Stimulated activated CD8-positive, alpha-beta memory T cell treated with anti-CD3 and anti-CD28 coated beads, Interleukin-15, amount 100 ng/mL, for 24 hours (primary cell): Measurements from ENCODE around the gene SMIM1.

Experiments
- DNase-seq: peaks from one replicate; pipeline ENCODE4 v3.0.0-alpha.2; 2020; ENCODE audit warnings: low read depth

SMIM1 gene, protein sequence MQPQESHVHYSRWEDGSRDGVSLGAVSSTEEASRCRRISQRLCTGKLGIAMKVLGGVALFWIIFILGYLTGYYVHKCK

DNA sequence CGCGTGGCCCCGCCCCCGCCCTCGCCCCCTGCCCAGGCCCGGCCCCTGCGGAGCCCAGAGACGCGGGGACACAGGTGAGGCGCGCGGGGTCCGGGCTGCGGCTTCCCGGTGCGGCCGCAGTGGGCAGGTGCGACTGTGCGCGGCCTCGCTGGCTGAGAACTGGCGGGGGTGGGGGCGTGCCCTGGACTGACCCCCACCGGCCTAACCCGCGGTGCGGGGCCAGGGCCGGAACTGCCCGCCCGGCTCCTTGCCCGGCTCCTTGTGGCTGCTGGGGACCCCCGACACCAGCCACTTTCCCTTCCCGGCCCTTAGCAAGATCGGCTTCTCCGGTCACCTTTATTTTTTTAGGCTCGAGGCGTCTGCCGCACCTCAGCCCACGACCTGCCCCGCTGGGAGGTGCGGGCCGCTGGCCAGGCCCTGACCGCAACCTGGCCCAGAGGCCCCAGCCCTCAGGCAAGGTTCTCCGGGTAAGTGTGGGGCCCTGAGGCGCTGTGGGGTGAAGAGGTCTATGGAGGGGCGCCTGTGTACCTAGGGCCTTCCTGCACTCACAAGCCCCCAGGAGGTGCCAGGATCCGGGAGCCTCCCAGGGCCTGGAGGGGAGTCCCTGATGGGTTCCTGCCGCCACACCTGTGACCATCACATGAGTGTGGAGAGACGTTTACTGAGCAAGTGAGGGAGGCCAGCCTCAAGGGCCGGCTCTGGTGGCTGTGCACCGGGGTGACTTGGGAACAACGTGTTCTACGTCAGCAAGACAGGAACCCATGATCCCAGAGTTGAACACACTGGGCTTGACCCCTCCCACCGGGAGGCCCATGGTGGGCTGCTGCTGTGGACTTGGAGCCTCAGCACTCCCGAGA lies at the start of gene SMIM1:
Gene SMIM1, plus strand, starts transcription at position 35 of the 857 bp plus-strand sequence. CDS start 2,625 bp downstream, outside the sequence.
- DNase-seq: no peak

DNA sequence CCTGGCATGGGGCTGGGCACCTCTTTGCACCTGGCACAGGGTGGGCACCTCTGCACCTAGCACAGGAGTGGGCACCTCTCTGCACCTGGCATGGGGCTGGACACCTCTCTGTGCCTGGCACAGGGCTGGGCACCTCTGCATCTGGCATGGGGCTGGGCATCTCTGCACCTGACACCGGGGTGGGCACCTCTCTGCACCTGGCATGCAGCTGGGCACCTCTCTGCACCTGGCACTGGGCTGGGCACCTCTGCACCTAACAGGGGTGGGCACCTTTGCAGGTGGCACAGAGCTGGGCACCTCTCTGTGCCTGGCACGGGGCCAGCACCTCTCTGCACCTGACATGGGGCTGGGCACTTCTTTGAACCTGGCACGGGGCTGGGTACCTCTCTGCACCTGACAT lies 49.7 kb upstream of the SMIM1 start:
- DNase-seq: no peak

DNA sequence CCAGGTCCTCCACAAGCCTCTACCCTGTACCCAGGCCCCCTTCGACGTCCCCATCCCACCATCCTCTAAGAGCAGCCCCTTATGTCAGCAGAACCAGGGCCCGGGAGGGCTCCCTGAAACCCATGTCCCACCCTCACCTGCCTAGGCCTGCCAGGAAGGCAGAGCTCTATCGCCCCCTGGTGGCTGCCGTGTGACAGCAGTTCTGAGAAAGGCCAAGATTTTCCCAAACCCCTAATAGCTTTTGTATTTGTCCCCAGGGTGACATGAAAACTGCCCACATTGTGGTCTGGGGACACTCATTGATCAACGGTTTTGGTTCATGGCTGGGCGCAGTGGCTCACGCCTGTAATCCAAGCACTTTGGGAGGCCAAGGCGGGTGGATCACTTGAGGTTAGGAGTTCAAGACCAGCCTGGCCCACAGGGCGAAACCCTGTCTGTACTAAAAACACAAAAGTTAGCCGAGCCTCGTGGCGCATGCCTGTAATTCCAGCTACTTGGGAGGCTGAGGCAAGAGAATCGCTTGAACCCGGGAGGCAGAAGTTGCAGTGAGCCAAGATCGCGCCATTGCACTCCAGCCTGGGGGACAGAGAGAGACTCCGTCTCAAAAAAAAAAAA lies 48.0 kb upstream of the SMIM1 start:
- DNase-seq: peak; percentile 71

DNA sequence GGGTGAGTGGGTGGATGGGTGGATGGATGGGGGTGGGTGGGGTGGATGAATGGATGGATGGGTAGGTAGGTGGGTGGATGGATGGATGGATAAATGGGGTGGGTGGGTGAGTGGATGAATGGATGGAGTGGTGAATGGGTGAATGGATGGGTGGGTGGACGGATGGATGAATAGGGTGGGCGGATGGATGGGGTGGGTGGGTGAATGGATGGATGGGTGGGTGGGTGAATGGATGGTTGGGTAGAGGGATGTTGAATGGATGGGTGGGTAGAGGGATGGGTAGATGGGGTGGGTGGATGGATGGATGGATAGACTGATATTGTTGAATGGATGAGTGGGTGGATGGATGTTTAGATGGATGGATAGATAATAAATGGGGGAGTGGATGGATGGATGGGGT lies 47.2 kb upstream of the SMIM1 start:
- DNase-seq: no peak

DNA sequence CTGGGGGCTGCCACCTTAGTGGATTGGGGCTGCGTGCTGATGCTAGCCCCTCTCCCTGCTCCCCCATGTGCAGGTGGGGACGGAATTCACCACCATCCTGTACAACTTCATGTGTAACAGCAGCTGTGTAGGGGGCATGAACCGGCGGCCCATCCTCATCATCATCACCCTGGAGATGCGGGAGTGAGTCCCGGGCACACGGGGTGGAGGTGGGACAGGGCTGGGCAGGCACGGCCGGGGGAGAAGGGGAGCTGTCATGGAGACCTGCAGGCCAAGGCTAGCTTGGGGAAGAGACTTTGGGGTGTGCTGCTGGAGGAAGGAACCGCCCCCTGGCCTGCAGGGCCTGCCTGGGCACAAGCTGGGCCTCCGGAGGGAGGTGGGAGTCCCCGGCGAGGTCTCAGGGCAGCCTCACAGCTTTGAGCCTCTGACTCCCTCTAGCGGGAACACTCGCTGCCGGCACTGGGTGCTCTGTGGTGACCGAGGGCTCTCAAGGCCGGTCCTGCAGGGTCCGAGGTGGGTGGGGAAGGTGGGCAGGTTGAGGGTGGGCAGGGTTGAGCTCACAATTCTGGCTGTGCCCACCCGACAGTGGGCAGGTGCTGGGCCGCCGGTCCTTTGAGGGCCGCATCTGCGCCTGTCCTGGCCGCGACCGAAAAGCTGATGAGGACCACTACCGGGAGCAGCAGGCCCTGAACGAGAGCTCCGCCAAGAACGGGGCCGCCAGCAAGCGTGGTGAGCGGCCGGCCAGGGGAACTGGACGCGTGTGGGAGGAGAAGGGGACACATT lies 45.3 kb upstream of the SMIM1 start:
- no peak for DNase-seq

DNA sequence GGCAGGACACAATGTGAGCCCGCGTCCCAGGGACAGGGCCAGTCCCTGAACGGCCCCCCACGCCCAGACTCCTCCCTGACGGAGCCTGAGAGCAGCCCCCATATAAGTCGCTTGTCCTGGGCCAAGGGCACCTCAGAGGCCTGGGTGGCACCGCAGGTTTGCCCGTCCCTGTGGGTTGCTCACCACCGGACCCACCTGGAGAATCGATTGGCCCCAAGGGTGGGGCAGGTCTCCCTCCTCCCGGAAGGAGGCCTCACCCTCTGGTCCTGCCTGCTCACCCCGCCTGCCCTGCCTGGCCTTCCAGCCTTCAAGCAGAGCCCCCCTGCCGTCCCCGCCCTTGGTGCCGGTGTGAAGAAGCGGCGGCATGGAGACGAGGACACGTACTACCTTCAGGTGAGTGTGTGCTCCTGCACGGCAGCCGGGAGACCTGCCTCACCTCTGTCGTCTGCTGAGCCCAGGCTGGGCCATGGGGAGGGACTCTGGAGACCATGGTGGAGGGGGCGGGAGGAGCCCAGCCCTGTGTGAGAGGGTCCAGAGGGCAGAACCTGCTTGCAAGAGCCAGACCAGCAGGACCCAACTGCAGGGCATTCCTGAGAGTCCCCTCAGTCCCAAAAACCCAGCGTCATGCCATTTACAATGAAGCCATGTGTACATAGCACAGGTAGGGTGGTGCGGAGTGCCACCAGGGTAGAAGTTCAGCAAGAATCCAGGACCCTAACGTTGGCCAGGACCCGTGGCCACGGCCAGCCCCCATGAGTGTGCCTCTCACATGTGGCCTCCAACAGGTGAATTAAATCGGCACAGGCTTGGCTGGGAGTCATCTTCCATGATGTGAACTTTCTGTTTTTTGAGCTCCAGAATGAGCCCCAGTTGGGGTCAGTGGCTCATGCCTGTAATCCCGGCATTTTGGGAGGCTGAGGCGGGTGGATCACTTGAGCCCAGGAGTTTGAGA lies 44.4 kb upstream of the SMIM1 start:
- DNase-seq: no peak

DNA sequence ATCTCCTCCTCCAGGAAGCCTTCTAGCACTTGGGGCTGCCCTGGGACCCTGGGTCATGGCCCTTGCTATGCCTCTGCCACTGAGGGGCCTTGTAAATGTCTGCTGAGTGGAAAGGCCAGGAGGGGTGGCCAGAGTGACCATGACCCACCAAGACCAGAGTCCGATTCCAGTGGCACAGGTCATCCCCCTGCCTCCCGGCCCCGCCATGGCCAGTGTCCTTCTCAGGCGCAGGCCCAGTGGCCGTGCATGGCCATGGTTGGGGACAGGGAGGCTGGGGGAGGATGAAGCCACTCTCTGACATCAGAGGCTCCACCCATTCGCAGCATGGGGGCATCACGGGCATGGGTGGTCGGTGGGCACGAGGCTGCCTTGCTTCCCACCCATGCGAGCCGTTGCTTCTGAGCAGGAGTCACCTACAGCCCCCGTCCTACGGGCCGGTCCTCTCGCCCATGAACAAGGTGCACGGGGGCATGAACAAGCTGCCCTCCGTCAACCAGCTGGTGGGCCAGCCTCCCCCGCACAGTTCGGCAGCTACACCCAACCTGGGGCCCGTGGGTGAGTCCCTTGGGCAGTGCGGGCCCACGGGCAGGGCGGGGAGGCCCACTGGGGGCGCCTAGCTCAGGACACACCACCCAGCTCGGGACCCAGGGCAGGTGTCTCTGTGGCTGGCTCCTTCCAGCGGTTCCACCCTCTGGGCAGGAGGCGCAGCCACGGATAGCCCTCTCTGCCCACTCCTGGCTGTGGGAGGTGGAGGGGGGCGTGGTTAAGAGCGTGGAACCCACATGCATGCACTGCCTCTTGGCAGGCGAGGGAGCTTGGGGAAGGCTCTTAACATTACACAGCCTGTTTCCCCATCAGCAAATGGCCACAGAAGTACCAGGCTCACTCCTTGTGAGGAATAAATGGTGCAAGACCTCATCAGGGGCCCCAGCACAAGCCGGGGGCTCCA lies 42.7 kb upstream of the SMIM1 start:
- DNase-seq: no peak

DNA sequence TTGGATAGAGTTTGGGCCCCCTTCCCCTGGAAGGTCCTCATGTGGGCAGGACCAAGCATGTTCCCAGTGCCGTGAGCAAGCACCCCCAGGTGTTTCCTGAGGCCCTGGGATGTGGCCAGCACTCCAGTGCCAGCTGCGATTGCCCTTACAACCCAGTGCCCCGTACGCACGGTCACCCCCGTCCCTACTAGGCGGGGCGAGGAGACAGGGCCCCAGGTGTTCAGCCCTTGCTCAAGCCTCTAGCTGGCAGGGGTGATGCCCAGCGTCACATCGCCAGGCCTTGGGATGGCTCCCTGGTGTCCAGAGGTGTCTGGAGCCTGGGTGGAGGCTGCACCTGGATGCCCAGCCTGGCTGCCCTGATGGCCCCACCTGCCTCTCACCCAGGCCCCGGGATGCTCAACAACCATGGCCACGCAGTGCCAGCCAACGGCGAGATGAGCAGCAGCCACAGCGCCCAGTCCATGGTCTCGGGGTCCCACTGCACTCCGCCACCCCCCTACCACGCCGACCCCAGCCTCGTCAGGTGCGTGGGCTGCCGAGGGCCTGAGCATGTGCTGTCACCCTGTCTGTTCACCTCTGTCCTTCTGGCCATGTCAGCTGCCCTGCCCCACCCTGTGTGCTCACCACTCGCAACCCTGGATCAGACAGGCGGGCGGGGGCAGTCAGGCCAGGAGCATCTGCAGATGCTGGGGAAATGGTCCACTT lies 41.9 kb upstream of the SMIM1 start:
- no peak for DNase-seq

DNA sequence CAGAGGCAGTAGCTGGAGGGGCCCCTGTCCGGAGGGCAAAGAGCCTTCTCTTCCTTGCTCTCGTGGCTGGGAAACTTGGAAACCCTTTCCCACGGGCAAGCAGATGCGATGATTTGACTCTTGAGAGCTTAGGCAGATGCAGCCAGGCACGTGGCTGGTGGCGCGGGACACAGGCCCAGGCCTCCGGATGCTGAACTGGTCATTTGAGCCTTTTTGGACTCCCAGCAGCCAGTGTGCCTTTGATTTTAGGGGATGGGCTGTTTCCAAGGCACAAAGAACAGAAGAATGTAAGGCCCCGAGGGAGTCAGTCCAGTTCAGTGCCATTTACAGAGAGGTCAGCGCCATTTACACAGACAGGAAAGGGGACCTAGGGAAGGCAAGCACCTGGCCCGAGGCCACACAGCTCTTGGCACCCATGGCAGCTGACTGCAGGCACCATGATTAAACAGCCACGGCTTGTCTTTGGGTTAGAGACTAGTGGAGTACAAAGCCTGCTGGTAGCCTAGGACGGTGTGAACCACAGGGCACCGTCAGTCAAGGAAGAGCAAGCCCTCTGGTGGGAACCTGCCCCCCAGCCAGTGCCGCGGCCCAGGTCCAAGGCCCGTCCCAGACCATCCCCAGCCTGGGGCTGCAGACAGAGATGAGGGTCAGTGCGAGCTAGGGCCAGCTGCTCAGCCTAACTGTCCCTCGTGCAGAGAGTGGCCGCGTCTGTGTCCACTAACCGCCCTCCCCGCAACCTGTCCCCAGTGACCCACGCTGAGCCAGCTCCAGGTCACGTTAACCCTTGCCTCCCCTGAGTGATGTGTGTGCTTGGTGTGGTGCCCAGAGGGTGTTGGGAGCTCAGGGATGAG lies 40.7 kb upstream of the SMIM1 start:
- no peak for DNase-seq

DNA sequence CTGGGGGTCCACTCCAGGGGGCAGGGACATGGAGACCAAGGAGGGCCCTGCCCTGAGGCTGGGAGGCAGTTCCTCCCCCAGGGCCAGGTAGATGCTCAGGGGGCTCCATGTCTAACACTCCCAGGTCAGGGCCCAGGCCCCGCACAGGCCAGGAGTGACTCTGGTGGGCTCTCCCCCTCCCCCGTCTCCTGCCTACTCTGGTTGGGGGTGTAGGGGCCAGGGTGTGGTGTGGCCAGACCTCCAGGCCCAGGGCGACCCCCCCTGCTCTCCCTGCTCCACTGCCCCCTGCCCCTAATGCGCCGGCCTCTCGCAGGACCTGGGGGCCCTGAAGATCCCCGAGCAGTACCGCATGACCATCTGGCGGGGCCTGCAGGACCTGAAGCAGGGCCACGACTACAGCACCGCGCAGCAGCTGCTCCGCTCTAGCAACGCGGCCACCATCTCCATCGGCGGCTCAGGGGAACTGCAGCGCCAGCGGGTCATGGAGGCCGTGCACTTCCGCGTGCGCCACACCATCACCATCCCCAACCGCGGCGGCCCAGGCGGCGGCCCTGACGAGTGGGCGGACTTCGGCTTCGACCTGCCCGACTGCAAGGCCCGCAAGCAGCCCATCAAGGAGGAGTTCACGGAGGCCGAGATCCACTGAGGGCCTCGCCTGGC lies 40.0 kb upstream of the SMIM1 start:
- no peak for DNase-seq

DNA sequence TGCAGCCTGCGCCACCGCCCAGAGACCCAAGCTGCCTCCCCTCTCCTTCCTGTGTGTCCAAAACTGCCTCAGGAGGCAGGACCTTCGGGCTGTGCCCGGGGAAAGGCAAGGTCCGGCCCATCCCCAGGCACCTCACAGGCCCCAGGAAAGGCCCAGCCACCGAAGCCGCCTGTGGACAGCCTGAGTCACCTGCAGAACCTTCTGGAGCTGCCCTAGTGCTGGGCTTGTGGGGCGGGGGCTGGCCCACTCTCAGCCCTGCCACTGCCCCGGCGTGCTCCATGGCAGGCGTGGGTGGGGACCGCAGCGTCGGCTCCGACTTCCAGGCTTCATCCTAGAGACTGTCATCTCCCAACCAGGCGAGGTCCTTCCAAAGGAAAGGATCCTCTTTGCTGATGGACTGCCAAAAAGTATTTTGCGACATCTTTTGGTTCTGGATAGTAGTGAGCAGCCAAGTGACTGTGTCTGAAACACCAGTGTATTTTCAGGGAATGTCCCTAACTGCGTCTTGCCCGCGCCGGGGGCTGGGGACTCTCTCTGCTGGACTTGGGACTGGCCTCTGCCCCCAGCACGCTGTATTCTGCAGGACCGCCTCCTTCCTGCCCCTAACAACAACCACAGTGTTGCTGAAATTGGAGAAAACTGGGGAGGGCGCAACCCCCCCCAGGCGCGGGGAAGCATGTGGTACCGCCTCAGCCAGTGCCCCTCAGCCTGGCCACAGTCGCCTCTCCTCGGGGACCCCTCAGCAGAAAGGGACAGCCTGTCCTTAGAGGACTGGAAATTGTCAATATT lies 39.3 kb upstream of the SMIM1 start:
- DNase-seq: no peak

DNA sequence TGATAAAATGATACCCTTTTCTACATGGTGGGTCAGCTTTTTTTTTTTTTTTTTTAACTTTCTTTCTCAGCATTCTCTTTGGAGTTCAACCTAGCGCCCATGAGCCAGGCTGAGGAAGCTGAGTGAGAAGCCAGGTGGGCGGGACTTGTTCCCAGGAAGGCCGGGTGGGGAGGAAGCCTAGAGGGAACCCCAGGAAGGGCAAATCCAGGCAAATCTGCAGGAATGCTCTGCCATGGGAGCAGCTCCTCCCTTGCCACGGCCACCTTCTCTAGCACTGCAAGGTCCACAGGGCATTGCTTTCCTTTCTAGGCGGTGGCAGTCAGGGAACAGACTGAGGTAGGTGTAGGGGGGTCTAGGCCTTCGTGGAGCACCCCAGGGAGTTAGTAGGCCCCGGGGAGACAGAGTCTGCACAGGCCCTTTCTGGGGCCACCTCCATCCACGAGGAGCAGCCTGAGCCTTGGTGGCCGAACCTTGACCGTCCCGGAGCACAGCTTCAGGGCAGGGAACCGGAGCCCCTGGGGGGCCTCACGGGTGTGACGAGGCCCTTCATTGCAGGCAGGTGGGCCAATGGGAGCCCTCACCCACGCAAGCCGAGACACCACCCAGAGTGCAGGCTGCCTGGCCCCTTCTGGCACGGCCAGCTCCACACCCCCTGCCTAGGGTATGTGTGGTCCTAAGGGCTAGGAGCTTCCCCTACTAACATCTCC lies 38.5 kb upstream of the SMIM1 start:
- DNase-seq: no peak

DNA sequence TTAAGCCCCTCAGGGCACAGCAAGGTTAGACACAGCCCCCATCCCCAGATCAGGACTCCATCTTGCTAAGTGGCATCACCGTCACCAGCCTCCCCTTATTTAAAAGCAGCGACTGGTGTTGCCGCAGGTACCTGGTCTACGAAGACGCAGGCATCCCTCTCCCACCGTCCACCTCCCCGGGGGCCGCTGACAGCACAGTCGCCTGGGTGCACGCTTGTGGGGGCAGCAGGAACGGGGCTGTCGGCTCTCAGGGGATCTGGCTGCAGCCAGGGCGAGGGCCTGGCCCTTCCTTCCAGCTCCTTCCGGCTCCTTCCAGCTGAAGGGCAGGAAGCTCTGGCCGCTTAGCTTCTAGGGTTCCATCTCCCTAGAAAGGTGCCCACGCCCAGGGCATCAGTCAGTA lies 37.9 kb upstream of the SMIM1 start:
- no peak for DNase-seq

DNA sequence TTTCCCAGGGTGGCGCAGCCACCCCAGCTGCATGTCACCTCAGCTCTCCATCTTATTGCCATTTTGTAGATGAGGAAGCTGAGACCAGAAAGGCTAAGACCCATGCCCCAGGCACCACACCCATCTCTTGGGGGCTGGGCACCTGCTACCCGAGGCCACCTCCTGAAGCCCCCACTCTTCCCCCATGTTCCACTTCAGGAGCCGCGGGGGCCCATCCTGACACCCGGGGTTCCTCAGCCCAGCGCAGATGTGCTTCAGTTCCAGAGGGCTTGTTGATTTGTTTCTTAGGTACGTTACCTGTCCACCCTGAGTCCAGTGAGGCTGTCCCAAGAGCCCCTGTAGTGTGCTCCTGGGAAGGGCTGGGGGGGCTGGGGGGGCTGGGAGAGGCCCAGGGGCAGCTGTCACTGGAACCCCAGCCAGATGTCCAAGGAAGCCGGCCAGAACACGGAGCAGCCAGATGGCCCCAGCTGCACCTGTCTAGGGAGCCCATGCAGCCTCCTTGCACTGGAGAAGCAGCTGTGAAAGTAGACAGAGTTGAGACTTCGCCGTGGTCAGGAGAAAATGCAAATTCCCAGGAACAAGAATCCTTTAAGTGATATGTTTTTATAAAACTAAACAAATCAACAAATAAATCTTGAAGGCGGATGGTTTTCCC lies 37.4 kb upstream of the SMIM1 start:
- no peak for DNase-seq

DNA sequence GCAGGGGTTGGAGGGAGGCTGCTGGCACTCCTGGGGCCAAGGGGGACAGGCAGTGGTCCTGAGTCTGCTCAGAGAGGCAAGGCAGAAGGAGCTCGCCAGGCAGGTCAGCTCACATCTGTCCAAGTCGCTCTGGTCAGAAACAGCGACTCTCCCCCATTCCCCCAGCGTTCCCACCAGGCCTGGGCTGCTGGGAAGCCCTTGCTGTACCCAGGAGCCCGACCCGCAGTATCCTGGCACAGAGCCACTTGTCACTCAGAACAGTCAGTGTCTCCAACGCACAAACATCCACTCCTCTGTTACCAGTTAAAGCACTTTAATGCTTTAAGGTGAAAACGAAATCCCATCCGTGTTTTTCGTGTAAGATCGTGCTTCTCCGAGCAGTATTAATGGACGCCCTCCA lies 36.9 kb upstream of the SMIM1 start:
- no peak for DNase-seq

DNA sequence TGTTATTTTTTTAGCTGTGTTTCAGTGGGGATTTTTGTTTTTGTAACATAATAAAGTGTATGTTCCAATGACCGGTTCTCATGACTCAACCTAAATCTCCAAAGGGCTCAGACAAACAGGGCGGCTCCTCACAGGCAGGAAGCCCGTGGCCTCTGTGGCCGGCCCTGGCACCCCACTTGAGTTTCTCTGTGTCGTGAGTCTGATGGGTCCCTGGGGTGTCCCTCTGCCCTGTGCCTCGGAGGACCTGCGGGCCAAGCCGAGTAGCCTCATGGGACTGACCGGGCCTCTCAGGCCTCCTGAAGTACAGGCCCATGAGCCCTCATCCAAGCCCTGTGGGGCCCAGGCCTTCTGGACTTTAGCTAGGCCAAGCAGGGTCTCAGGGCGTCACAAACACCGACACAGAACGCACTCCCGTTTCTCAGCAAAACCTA lies 36.4 kb upstream of the SMIM1 start:
- DNase-seq: no peak
